Measurements from ENCODE around the gene MYO1E.

Gene MYO1E

DNA sequence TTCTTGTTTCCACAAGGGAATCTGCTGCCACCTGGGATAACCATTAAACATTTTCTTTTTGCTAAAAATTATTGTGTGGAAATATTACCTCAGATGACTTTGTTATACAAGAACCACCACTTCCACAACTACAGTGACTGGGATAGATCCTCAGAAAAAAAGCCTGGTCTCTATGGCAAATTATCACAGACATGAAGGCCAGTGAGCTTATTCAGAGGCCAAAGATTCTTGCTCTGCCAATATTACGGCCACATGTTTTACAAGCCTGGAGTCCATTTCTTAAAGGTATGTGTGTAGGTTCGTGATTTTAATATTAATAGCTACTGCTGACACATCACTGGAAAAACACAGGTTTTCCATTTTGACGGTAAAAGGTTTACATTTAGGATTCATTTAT is 73.8 kb downstream of the MYO1E start:
- H3K27ac ChIP-seq (ENCODE audit: low read depth, low read length): peak overlapping the region; percentile 76
- peaks cover 99% of the 10 kb centered on the region for H3K79me2 ChIP-seq (ENCODE audit: insufficient read depth, low read length)
- H3F3A ChIP-seq (ENCODE audit: insufficient read depth): peaks cover 46% of the 10 kb centered on the region
- no peaks in the 10 kb centered on the region for H3K9me2 ChIP-seq (replicated peaks; ENCODE audit: insufficient read depth, low read length)
- peak overlapping the region; percentile 66 for H3K4me2 ChIP-seq (ENCODE audit: low read depth, low read length, poor library complexity, severe bottlenecking)
- peaks cover 6% of the 10 kb centered on the region; the same call in 1 of the 2 replicates for H3K36me3 ChIP-seq (ENCODE audit: low read length)
- no peak overlapping the region for H3K9ac ChIP-seq (ENCODE audit: low read length)
- H3K4me3 ChIP-seq (ENCODE audit: insufficient read depth, low read length, poor library complexity, severe bottlenecking): no peak overlapping the region
- H2AFZ ChIP-seq (ENCODE audit: low read depth, low read length, severe bottlenecking): no peak overlapping the region
- TF ChIP-seq EZH2phosphoT487 (conservative IDR thresholded peaks at IDR 0.05; ENCODE audit: low read length): no peak
- TF ChIP-seq, protein P1, sequence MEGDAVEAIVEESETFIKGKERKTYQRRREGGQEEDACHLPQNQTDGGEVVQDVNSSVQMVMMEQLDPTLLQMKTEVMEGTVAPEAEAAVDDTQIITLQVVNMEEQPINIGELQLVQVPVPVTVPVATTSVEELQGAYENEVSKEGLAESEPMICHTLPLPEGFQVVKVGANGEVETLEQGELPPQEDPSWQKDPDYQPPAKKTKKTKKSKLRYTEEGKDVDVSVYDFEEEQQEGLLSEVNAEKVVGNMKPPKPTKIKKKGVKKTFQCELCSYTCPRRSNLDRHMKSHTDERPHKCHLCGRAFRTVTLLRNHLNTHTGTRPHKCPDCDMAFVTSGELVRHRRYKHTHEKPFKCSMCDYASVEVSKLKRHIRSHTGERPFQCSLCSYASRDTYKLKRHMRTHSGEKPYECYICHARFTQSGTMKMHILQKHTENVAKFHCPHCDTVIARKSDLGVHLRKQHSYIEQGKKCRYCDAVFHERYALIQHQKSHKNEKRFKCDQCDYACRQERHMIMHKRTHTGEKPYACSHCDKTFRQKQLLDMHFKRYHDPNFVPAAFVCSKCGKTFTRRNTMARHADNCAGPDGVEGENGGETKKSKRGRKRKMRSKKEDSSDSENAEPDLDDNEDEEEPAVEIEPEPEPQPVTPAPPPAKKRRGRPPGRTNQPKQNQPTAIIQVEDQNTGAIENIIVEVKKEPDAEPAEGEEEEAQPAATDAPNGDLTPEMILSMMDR (IDR thresholded peaks at IDR 0.05; ENCODE audit: insufficient read depth, low read length, poor library complexity, severe bottlenecking): no peak
- no peaks in the 10 kb centered on the region for H3K27me3 ChIP-seq (ENCODE audit: low read length)
- no peaks in the 10 kb centered on the region for H3K9me3 ChIP-seq (ENCODE audit: insufficient read depth, low read length)
- peaks cover 41% of the 10 kb centered on the region for H4K20me1 ChIP-seq (ENCODE audit: low read depth, low read length)

- no peak overlapping the region for H2AFZ ChIP-seq (ENCODE audit: low read depth, low read length, severe bottlenecking)
- no peaks in the 10 kb centered on the region for H3K9me2 ChIP-seq (replicated peaks; ENCODE audit: insufficient read depth, low read length)
- H4K20me1 ChIP-seq (ENCODE audit: low read depth, low read length): peaks cover 41% of the 10 kb centered on the region
- H3K27me3 ChIP-seq (ENCODE audit: low read length): no peaks in the 10 kb centered on the region
- H3K79me2 ChIP-seq (ENCODE audit: insufficient read depth, low read length): peaks cover 99% of the 10 kb centered on the region
- H3F3A ChIP-seq (ENCODE audit: insufficient read depth): peaks cover 42% of the 10 kb centered on the region
- peaks cover 6% of the 10 kb centered on the region; the same call in 1 of the 2 replicates for H3K36me3 ChIP-seq (ENCODE audit: low read length)
- no peak overlapping the region for H3K9ac ChIP-seq (ENCODE audit: low read length)
- H3K27ac ChIP-seq (ENCODE audit: low read depth, low read length): peak overlapping the region; percentile 76
- TF ChIP-seq, protein P1 (IDR thresholded peaks at IDR 0.05; ENCODE audit: insufficient read depth, low read length, poor library complexity, severe bottlenecking): no peak
- no peak for TF ChIP-seq EZH2phosphoT487 (conservative IDR thresholded peaks at IDR 0.05; ENCODE audit: low read length)
- no peaks in the 10 kb centered on the region for H3K9me3 ChIP-seq (ENCODE audit: insufficient read depth, low read length)
- peak overlapping the region; percentile 66 for H3K4me2 ChIP-seq (ENCODE audit: low read depth, low read length, poor library complexity, severe bottlenecking)
- no peak overlapping the region for H3K4me3 ChIP-seq (ENCODE audit: insufficient read depth, low read length, poor library complexity, severe bottlenecking)
Observed at GRCh38 chr15:59298225-59298853, 74.3 kb downstream of the MYO1E start.

- peaks cover 99% of the 10 kb centered on the region for H3K79me2 ChIP-seq (ENCODE audit: insufficient read depth, low read length)
Observed at GRCh38 chr15:59296181-59296617, 76.5 kb downstream of the MYO1E start.

More at GRCh38 chr15:59296181-59296617, 76.5 kb downstream of the MYO1E start:
- Histone ChIP-seq H3K4me2 (ENCODE audit: low read depth, low read length, poor library complexity, severe bottlenecking) (no peak overlapping the region), H3F3A (ENCODE audit: insufficient read depth) (peaks cover 35% of the 10 kb centered on the region), H3K4me3 (ENCODE audit: insufficient read depth, low read length, poor library complexity, severe bottlenecking) (no peak overlapping the region), H3K36me3 (ENCODE audit: low read length) (peaks cover 6% of the 10 kb centered on the region; the same call in 1 of the 2 replicates), H3K9me3 (ENCODE audit: insufficient read depth, low read length) (no peaks in the 10 kb centered on the region), H3K9me2 (replicated peaks; ENCODE audit: insufficient read depth, low read length) (no peaks in the 10 kb centered on the region), H3K27me3 (ENCODE audit: low read length) (no peaks in the 10 kb centered on the region), H3K27ac (ENCODE audit: low read depth, low read length) (peak overlapping the region; percentile 25; the same call in 1 of the 2 replicates), H4K20me1 (ENCODE audit: low read depth, low read length) (peaks cover 42% of the 10 kb centered on the region), H3K9ac (ENCODE audit: low read length) (no peak overlapping the region), H2AFZ (ENCODE audit: low read depth, low read length, severe bottlenecking) (no peak overlapping the region)
- TF ChIP-seq, protein P1 (IDR thresholded peaks at IDR 0.05; ENCODE audit: insufficient read depth, low read length, poor library complexity, severe bottlenecking): no peak
- no peak for TF ChIP-seq EZH2phosphoT487 (conservative IDR thresholded peaks at IDR 0.05; ENCODE audit: low read length)
